ENCODE data around the gene KRT20. TPM values are rescaled to one million over a fixed set of nuclear protein-coding genes. Genes with fewer than 3 reads are reported as not detected.
A peak's percentile ranks its signal among the peaks of the same experiment; 100 is the strongest.

The KRT20 gene, protein sequence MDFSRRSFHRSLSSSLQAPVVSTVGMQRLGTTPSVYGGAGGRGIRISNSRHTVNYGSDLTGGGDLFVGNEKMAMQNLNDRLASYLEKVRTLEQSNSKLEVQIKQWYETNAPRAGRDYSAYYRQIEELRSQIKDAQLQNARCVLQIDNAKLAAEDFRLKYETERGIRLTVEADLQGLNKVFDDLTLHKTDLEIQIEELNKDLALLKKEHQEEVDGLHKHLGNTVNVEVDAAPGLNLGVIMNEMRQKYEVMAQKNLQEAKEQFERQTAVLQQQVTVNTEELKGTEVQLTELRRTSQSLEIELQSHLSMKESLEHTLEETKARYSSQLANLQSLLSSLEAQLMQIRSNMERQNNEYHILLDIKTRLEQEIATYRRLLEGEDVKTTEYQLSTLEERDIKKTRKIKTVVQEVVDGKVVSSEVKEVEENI
- total RNA-seq (2021; fragmentation: NEBNext Ultra II Directional; extraction: Animal tissue kit (Norgen Biotek cat#: 25700)): not detected
- long read RNA-seq: 0 reads

DNA sequence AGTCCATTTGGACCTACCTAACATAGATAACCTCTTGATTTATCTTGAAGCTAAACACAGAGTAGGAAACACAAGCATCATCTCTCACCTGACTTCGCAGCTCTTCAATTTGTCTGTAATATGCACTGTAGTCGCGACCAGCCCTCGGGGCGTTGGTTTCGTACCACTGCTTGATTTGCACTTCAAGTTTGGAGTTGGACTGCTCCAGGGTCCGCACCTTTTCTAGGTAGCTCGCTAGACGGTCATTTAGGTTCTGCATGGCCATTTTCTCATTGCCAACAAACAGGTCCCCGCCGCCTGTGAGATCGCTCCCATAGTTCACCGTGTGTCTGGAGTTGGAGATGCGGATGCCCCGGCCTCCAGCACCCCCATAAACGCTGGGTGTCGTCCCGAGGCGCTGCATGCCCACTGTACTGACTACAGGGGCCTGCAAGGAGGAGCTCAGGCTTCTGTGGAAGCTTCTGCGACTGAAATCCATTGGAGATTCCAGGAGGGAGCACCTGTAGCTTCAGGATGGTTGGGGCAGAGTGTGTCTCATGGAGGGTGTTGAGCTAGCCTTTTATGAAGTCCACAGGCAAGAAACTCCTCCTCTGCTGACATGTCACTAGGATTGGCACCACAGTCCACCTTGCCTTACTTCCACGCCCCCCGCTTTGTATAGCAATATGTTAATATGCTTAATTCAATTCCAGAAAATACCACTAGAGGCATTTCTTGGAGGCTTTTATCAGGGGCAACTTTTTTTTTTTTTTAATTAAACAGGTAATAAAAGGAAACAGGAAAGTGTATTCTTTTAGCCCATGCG, at the start of gene KRT20:
Gene KRT20, minus strand, starts transcription at position 535 of the 805 bp plus-strand sequence. Its CDS starts 57 bp downstream, at position 478.
- no peaks in the 10 kb centered on the region for H3K36me3 Mint-ChIP-seq (ENCODE audit: low read depth)
- TF ChIP-seq, protein P1, sequence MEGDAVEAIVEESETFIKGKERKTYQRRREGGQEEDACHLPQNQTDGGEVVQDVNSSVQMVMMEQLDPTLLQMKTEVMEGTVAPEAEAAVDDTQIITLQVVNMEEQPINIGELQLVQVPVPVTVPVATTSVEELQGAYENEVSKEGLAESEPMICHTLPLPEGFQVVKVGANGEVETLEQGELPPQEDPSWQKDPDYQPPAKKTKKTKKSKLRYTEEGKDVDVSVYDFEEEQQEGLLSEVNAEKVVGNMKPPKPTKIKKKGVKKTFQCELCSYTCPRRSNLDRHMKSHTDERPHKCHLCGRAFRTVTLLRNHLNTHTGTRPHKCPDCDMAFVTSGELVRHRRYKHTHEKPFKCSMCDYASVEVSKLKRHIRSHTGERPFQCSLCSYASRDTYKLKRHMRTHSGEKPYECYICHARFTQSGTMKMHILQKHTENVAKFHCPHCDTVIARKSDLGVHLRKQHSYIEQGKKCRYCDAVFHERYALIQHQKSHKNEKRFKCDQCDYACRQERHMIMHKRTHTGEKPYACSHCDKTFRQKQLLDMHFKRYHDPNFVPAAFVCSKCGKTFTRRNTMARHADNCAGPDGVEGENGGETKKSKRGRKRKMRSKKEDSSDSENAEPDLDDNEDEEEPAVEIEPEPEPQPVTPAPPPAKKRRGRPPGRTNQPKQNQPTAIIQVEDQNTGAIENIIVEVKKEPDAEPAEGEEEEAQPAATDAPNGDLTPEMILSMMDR (IDR thresholded peaks at IDR 0.05): peak; percentile 64
- H3K27ac Mint-ChIP-seq: no peak within 1 kb of the TSS
- H3K27me3 Mint-ChIP-seq (ENCODE audit: insufficient read depth): peaks cover 28% of the 10 kb centered on the region
- no peaks in the 10 kb centered on the region for H3K9me3 Mint-ChIP-seq
- DNase-seq: no peak
- H3K4me3 Mint-ChIP-seq: no peak within 1 kb of the TSS
- no peaks in the 10 kb centered on the region for H3K4me1 Mint-ChIP-seq (ENCODE audit: low read depth)

DNA sequence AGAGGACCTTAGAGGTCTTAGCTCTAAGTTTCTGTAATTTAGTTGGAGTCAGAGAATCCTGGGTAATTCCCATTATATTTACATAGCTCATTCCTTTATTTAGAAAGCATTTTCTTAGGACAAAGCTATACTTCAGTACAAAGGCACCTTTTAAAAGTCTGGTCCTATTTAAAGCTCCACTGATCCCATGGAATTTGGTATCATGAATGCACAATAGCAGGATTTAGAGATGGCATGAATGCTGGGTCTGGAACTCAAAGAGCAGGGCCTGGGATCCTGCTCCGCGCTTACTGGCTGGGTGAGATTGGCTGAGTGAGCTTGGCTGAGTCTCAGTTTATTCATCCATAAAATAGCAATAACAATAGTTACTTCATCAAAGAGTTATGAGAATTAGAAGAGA, 47.6 kb upstream of the KRT20 start:
- H3K4me1 Mint-ChIP-seq (ENCODE audit: low read depth): no peaks in the 10 kb centered on the region

DNA sequence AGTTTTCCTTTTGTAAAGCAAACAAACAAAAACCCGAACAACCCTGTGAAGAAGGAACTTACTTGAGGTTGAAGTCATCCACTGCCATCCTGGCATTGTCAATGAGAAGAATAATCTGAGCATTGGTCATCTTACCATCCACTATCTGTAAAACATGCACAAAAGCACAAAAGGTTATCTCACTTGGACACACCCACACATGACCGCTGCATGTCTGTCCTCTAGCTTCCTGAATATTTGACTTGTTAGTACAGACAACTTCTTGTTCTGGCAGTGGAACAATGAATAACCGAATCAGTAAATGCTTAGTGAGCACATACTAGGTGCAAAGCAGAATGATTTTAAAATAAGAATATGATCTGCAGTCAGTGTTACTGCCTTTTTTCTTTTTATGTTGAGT, 46.3 kb upstream of the KRT20 start:
- no peaks in the 10 kb centered on the region for H3K36me3 Mint-ChIP-seq (ENCODE audit: low read depth)
- H3K4me3 Mint-ChIP-seq: no peak overlapping the region
- H3K27ac Mint-ChIP-seq: no peak overlapping the region

More for the DNA sequence above, 47.6 kb upstream of the KRT20 start:
- Mint-ChIP-seq H3K36me3 (ENCODE audit: low read depth) (no peaks in the 10 kb centered on the region), H3K27ac (no peak overlapping the region), H3K27me3 (ENCODE audit: insufficient read depth) (no peaks in the 10 kb centered on the region; the same call in 1 of the 2 replicates), H3K9me3 (no peaks in the 10 kb centered on the region), H3K4me3 (no peak overlapping the region)
- no peak for DNase-seq
- TF ChIP-seq, protein P1 (IDR thresholded peaks at IDR 0.05): no peak

DNA sequence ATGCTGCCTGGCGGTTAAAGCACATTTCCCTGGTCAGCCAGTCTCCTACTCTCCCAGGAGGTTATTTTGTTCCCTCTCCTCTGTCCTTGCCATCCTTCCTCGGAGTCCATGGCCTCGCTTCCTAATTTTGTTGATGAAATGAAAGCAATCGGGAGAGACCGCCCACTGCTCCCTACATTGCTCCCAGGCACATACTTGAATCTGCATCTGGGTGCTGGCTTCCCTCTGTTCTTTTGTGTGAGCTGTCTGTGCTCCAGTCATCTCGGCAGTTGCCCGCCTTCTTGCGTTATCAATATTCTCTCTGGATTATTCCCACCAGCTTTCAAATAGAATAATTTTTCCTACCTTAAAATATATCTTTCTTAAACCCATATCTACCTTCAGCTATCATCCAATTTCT, 41.3 kb upstream of the KRT20 start:
- DNase-seq: no peak
- Mint-ChIP-seq H3K27ac (peak overlapping the region; percentile 51), H3K9me3 (no peaks in the 10 kb centered on the region), H3K4me3 (peak overlapping the region; percentile 82), H3K36me3 (ENCODE audit: low read depth) (peaks cover 6% of the 10 kb centered on the region; the same call in 1 of the 2 replicates), H3K27me3 (ENCODE audit: insufficient read depth) (no peaks in the 10 kb centered on the region), H3K4me1 (ENCODE audit: low read depth) (peaks cover 29% of the 10 kb centered on the region)
- TF ChIP-seq, protein P1 (IDR thresholded peaks at IDR 0.05): no peak

More for the DNA sequence above, 46.3 kb upstream of the KRT20 start:
- Mint-ChIP-seq H3K4me1 (ENCODE audit: low read depth) (peaks cover 8% of the 10 kb centered on the region), H3K27me3 (ENCODE audit: insufficient read depth) (no peaks in the 10 kb centered on the region), H3K9me3 (no peaks in the 10 kb centered on the region)
- TF ChIP-seq, protein P1 (IDR thresholded peaks at IDR 0.05): no peak
- no peak for DNase-seq

DNA sequence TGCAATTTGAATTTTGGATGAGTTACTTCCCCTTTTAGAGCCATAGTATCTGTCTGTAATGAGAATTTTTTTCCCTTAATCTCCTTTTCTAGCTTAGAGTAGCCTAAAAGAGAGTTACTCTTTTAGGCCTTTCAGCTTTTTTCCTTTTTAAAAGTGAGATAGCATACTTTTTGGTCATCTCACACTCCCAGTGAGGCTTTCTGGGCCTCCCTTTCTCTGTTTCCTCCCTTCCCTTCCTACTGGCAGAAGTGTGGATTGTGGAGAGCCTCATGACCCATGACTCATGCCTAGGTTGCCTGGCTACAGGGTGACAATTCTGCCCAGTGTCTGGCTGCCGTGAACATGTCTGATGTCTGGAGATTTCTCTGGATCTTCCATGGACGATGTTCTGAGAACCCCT, 37.2 kb upstream of the KRT20 start:
- peak overlapping the region; percentile 96 for H3K27ac Mint-ChIP-seq
- no peaks in the 10 kb centered on the region for H3K27me3 Mint-ChIP-seq (ENCODE audit: insufficient read depth)
- peak; percentile 81 for DNase-seq
- TF ChIP-seq, protein P1 (IDR thresholded peaks at IDR 0.05): no peak
- H3K4me3 Mint-ChIP-seq: no peak overlapping the region
- no peaks in the 10 kb centered on the region for H3K9me3 Mint-ChIP-seq
- peaks cover 40% of the 10 kb centered on the region for H3K4me1 Mint-ChIP-seq (ENCODE audit: low read depth)
- peaks cover 6% of the 10 kb centered on the region; the same call in 1 of the 2 replicates for H3K36me3 Mint-ChIP-seq (ENCODE audit: low read depth)

Measured in HFFc6 (cell line).